ENCODE results near the gene ZNF414. TPM values are rescaled to one million over a fixed set of nuclear protein-coding genes. Genes with fewer than 3 reads are reported as not detected.

The ZNF414 gene
- total RNA-seq, 6 experiments from 2014 or later = 9.5 to 17.4 (median 11.9) TPM

- WGBS (ENCODE audit: insufficient coverage, low coverage, low lambda C conversion rate, missing lambda C conversion rate) = 71% methylated on average over 4 of the region's 6 CpGs
- Histone ChIP-seq H3K27me3 (no peaks in the 10 kb centered on the region), H3K4me1 (no peaks in the 10 kb centered on the region), H3K27ac (no peak overlapping the region), H3K4me3 (no peak overlapping the region), H3K9me3 (no peaks in the 10 kb centered on the region), H3K36me3 (peaks cover 6 to 76% (median 38%) of the 10 kb centered on the region in 4 donors)
- DNase-seq (no peak), ATAC-seq (no peak)
- TF ChIP-seq POLR2A (IDR thresholded peaks at IDR 0.05) (no peak), CTCF (IDR thresholded peaks at IDR 0.05) (no peak)
- intact Hi-C loops (cut with DNase I) = no loop called here
Observed at GRCh38 chr19:8481616-8482015, 32.4 kb downstream of the ZNF414 start.

- TF ChIP-seq POLR2A (IDR thresholded peaks at IDR 0.05) (no peak), CTCF (IDR thresholded peaks at IDR 0.05) (no peak)
- intact Hi-C loops (cut with DNase I) = no loop called here
- Histone ChIP-seq H3K4me1 (no peaks in the 10 kb centered on the region), H3K9me3 (no peaks in the 10 kb centered on the region), H3K4me3 (no peak overlapping the region), H3K27ac (no peak overlapping the region), H3K27me3 (no peaks in the 10 kb centered on the region), H3K36me3 (peaks cover 4 to 76% (median 36%) of the 10 kb centered on the region in 4 donors)
- DNase-seq (no peak), ATAC-seq (no peak)
- WGBS (ENCODE audit: insufficient coverage, low coverage, low lambda C conversion rate, missing lambda C conversion rate) = 71% methylated on average over 4 of the region's 11 CpGs
Observed at GRCh38 chr19:8481201-8481600, 32.8 kb downstream of the ZNF414 start.

- Histone ChIP-seq H3K9me3 (no peaks in the 10 kb centered on the region), H3K4me3 (no peak overlapping the region), H3K27ac (no peak overlapping the region), H3K36me3 (peaks cover 0 to 80% (median 33%) of the 10 kb centered on the region in 4 donors), H3K27me3 (no peaks in the 10 kb centered on the region), H3K4me1 (no peaks in the 10 kb centered on the region)
- ATAC-seq (no peak), DNase-seq (no peak)
- TF ChIP-seq CTCF (IDR thresholded peaks at IDR 0.05) (no peak), POLR2A (IDR thresholded peaks at IDR 0.05) (no peak)
- intact Hi-C loops (cut with DNase I) = no loop called here
- WGBS (ENCODE audit: insufficient coverage, low coverage, low lambda C conversion rate, missing lambda C conversion rate) = 53% methylated on average over 3 of the region's 3 CpGs
Observed at GRCh38 chr19:8478598-8478997, 35.4 kb downstream of the ZNF414 start.

- 79% methylated on average over 4 of the region's 4 CpGs for WGBS (ENCODE audit: insufficient coverage, low coverage, low lambda C conversion rate, missing lambda C conversion rate)
- TF ChIP-seq CTCF (IDR thresholded peaks at IDR 0.05) (no peak), POLR2A (IDR thresholded peaks at IDR 0.05) (no peak)
Observed at GRCh38 chr19:8477889-8478288, 36.1 kb downstream of the ZNF414 start.

GRCh38 chr19:8476524-8476923 is 37.4 kb downstream of the ZNF414 start:
- Histone ChIP-seq H3K9me3 (no peaks in the 10 kb centered on the region), H3K36me3 (peaks cover 0 to 88% (median 42%) of the 10 kb centered on the region in 4 donors), H3K4me3 (no peak overlapping the region), H3K27ac (no peak overlapping the region), H3K27me3 (no peaks in the 10 kb centered on the region), H3K4me1 (no peaks in the 10 kb centered on the region)
- 94% methylated on average over 2 of the region's 8 CpGs for WGBS (ENCODE audit: insufficient coverage, low coverage, low lambda C conversion rate, missing lambda C conversion rate)
- intact Hi-C loops (cut with DNase I) = no loop called here
- no peak for TF ChIP-seq POLR2A (IDR thresholded peaks at IDR 0.05)
- no peak for TF ChIP-seq CTCF (IDR thresholded peaks at IDR 0.05)
- DNase-seq (no peak), ATAC-seq (no peak)

More at GRCh38 chr19:8477889-8478288, 36.1 kb downstream of the ZNF414 start:
- ATAC-seq = no peak
- H3K27ac ChIP-seq = no peak overlapping the region
- H3K36me3 ChIP-seq = peaks cover 0 to 80% (median 35%) of the 10 kb centered on the region in 4 donors
- H3K9me3 ChIP-seq = no peaks in the 10 kb centered on the region
- no peaks in the 10 kb centered on the region for H3K4me1 ChIP-seq
- no peak for DNase-seq
- H3K27me3 ChIP-seq = no peaks in the 10 kb centered on the region
- intact Hi-C loops (cut with DNase I) = no loop called here
- H3K4me3 ChIP-seq = no peak overlapping the region
